GM18951 (cell line): ENCODE data around the gene PCDH15.

Source experiments
- POLR2A ChIP-seq: IDR thresholded peaks from 4 replicates; pipeline ENCODE4 v1.6.1; 2011; ENCODE audit warnings: mild to moderate bottlenecking; ENCODE audit not compliant: insufficient read length, insufficient read depth; ENCODE audit errors: extremely low read depth
- in situ Hi-C: fragments of 300-500 bp; cut with MboI; formaldehyde crosslinking; loops from one replicate; pipeline ENCODE4 v1.12.0; 2022; ENCODE audit warnings: low sequenced_read_pairs, mixed read lengths, inconsistent platforms; ENCODE audit not compliant: unreplicated experiment

The PCDH15 gene

GRCh38 chr10:54372179-54372578, 428.9 kb downstream of the PCDH15 start:
- TF ChIP-seq POLR2A = no peak
- in situ Hi-C loops = no loop called here

GRCh38 chr10:54368984-54369383, 432.0 kb downstream of the PCDH15 start:
- TF ChIP-seq POLR2A = no peak
- in situ Hi-C loops = no loop called here

DNA sequence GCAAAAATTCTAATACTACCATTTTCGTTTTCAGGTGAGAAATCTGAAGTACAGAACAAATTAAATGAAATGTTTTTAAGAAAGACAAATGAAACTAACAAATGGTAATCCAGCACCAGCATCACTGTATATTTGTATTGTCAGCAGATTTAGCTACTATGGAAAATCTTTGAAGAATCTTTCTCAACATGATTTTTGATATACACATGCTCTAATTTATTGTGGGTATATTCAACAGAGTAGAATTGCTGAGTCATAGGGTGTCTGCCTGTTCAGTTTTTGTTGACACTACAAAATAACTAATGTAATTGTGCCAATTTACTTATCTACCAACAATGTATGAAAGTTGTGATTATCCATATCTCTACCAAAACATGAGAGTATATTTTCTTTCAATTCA, 437.6 kb downstream of the PCDH15 start:
- in situ Hi-C loops = no loop called here
- TF ChIP-seq POLR2A = no peak

DNA sequence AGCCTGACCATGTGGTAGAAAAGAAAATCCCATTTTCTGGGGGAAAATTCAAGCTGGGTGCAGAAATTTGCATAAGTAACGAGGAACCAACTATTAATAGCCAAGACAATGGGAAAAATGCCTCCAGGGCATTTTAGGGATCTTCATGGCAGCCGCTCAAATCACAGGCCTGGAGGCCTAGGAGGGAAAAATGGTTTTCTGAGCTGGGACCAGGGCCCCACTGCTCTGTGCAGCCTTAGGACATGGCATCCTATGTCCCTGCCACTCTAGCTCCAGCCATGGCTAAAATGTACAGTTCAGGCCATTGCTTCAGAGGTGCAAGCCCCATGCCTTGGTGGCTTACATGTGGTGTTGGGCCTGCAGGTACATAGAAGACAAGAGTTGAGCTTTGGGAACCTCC, 459.0 kb downstream of the PCDH15 start:
- no peak for TF ChIP-seq POLR2A
- in situ Hi-C loops = no loop called here

- in situ Hi-C loops = no loop called here
- no peak for TF ChIP-seq POLR2A
These were observed 465.7 kb downstream of the PCDH15 start for GRCh38 chr10:54335296-54335695.

DNA sequence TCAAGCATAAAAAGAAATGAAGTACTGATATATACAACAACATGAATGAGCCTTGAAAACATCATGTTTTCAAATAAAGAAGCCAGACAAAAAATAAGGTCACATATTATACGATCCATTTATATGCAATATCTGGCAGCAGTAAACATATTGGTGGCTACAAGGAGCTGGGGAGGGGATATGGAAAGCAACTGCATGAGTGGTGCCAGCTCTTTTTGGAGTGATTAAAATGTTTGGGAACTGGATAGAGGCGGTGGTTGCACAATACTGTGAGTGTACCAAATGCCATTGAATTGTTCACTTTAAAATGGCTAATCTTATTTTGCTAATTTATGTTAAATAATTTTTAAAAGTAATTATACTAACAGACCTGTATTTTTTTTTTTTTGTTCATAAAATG, 481.7 kb downstream of the PCDH15 start:
- in situ Hi-C loops = no loop called here
- no peak for TF ChIP-seq POLR2A

DNA sequence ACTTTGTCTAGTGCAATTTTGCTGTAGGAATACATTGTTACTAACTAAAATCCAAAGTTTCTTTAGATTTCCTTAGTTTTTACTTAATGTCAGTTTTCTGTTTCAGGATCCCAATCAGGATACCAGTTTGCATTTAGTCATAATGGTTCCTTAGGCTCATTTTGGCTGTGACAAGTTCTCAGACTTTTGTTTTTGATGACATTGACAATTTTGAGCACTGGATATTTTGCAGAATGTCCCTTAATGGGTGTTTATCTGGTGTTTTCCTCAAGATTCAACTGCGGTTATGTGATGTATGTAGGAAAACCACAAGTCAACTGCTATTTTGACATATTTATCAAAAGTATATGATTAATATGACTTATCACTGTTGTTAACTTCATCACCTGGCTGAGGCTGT, 482.6 kb downstream of the PCDH15 start:
- in situ Hi-C loops = no loop called here
- TF ChIP-seq POLR2A = no peak

GRCh38 chr10:54314430-54314829, 486.6 kb downstream of the PCDH15 start:
- no peak for TF ChIP-seq POLR2A
- in situ Hi-C loops = no loop called here

DNA sequence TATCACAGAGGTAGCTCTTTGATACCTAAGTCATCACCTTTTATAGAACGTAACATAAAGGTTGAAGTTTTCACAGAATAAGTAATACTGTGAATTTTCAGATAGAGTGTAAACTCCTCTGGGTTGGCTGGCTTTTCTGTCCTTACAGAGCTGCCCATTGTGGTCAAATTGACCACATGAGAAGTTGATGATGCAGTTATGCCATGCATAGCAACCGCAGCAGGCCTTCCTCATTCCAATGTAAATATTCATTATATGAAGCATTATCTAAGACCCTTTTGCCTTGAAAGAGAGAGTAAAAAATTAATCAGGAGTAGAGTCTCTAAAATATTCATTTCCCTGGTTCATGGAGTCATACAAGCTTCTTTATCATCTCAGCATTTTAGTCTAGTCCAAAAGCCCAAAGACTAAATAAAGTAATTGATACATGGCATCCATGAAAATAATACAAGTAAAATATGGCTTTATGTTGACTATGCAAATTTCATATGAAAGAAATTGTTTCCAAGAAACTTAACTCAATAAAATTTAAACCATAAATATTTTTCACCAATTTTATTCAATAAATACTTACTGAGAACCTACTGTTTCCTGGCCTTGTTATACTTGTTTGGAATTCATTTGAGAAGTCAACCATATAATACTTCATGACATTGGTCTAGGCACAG, 516.4 kb downstream of the PCDH15 start:
- in situ Hi-C loops = no loop called here
- no peak for TF ChIP-seq POLR2A

DNA sequence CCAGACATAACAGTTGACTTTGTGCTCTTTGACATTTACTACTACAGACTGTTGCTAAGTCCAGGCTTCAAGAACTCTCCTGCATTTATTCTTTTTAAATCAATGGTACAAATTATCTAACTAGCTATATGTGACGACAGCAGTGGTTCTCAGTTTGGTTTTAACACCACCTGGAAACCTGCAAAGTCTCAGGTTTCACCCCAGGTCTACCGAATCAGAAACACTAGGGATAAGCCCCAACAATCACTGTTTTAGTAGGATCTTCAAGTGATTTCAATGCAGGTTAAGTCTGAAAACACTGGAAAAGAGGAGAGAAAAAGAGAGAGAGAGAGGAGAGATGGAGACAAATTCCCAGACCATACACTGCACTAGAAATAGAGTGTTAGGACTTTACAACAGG, 519.0 kb downstream of the PCDH15 start:
- in situ Hi-C loops = no loop called here
- no peak for TF ChIP-seq POLR2A

GRCh38 chr10:54266395-54266794, 534.6 kb downstream of the PCDH15 start:
- no peak for TF ChIP-seq POLR2A
- in situ Hi-C loops = no loop called here

GRCh38 chr10:54262726-54263125, 538.3 kb downstream of the PCDH15 start:
- in situ Hi-C loops = no loop called here
- TF ChIP-seq POLR2A = no peak

DNA sequence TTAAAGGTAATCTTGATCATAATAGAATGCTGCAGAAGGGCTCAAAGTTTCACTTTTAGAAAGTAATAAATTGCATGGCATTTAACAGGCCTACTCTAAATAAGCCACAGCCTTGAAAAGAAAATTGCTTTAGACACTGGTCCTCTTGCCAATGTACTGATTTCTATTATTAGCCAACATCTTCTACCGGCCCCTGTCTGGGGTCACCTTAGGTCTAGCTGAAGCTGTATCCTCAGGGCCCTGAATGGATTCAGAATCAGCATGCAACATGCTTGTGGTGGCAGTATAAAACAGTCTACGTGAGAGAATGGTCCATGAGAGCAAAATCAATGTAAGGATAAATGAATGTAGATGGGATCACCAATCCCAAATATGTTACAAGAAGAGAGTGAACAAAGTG, 541.9 kb downstream of the PCDH15 start:
- TF ChIP-seq POLR2A = no peak
- in situ Hi-C loops = no loop called here

DNA sequence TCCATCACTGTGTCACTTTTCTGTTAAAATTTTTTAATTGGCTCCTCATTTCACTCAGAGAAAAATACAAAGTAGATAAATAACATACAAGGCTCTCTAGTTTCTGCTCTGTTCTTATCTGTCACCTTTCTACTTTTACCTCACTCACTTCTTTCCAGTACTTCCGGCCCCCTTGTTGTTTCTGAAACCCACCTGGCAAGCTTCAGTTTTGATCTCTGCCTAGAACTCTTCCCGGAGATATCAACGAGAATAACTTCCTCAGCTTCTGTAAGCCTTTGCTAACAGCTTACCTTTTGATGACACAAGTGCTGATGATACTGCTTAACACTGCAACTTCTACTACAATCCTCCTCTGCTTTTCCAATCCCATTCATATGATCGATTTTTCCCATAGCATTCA, 566.2 kb downstream of the PCDH15 start:
- in situ Hi-C loops = no loop called here
- TF ChIP-seq POLR2A = no peak

DNA sequence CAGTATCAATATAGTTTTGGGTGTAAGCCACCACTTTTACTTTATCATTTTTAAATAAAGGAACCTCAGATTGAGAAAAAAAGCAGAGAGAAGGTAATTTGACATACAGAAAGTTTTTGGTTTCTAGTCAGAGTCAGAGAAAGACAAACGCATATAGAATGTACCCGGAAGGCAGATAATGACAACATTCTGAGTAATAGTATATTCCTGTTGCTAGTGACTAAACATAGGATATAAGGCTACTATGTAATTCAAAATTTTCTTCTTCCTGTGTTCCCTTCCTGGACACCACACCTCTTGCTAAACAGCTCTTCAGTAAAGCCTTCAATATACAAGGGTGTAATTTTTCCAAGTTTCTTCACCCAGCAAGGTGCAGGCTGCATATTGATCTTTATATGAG, 597.6 kb downstream of the PCDH15 start:
- in situ Hi-C loops = no loop called here
- no peak for TF ChIP-seq POLR2A
